Measurements from ENCODE around the gene DNER.
"Not testable (repeated sequence)": the region's sequence is repeated elsewhere in the genome, so short reads cannot be mapped to it uniquely, and the experiment has no call there.

DNA sequence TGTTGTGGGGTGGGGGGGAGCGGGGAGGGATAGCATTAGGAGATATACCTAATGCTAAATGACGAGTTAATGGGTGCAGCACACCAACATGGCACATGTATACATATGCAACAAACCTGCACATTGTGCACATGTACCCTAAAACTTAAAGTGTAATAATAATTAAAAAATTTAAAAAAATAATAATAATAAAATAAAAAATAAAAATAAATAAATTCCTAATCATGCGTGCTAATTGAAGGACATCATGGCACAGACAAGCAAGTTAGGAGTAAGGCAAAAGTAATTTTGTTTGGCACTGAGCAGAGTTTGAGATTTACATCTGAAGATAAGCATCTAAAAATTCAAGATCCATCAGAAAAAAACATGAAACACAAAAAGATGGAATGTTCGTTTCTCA is 100.3 kb downstream of the DNER start:
- TF ChIP-seq, protein P1, sequence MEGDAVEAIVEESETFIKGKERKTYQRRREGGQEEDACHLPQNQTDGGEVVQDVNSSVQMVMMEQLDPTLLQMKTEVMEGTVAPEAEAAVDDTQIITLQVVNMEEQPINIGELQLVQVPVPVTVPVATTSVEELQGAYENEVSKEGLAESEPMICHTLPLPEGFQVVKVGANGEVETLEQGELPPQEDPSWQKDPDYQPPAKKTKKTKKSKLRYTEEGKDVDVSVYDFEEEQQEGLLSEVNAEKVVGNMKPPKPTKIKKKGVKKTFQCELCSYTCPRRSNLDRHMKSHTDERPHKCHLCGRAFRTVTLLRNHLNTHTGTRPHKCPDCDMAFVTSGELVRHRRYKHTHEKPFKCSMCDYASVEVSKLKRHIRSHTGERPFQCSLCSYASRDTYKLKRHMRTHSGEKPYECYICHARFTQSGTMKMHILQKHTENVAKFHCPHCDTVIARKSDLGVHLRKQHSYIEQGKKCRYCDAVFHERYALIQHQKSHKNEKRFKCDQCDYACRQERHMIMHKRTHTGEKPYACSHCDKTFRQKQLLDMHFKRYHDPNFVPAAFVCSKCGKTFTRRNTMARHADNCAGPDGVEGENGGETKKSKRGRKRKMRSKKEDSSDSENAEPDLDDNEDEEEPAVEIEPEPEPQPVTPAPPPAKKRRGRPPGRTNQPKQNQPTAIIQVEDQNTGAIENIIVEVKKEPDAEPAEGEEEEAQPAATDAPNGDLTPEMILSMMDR (conservative IDR thresholded peaks at IDR 0.05; ENCODE audit: low read depth, low read length): not testable (repeated sequence)
- not testable (repeated sequence) for TF ChIP-seq EZH2 (IDR thresholded peaks at IDR 0.05; ENCODE audit: borderline replicate concordance, low read depth, low read length, poor library complexity, severe bottlenecking)
